Measurements from ENCODE around the gene WNT7B. TPM values are rescaled to one million over a fixed set of nuclear protein-coding genes. Genes with fewer than 3 reads are reported as not detected.

WNT7B gene
- polyA plus RNA-seq, 4 donors = 8.8 to 15.9 (median 10.8) TPM

DNA sequence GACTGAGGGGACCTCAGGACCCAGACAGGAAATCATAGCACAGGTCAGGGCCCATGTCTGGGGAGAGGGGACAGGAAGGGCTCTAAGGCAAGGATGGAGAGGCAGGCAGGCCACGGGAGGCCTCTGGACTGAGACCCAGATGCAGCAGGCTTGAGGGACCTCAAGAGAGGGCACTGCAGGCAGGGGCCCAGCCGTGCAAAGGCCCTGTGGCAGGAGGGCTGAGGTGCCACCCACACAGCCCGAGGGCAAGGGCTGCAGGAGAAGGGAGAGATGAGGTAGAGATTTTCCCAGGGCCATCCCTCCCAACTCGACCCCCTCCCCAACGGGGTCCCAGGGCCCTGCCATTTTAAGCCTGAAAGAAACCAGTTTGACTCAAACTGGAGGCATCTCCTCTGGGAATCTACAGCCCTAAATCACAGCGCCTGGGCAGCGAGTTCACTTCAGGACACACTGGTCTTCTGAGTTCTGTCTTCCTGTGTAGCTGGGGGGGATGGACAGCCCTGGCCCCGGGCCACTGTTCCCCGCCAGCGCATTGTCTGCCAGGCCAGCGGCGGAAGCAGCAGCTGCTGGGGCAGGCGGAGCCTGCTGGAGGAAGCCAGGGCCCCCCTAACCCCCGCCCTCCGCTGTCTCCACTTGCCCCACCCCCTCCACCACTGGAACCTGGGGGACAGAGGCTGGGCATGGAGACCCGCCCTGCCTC lies 20.3 kb upstream of the WNT7B start:
- peak in 2 of 4 donors; percentile 65 to 68 for DNase-seq (ENCODE audit: low read depth in 4 of 4, low spot score in 2 of 4)

DNA sequence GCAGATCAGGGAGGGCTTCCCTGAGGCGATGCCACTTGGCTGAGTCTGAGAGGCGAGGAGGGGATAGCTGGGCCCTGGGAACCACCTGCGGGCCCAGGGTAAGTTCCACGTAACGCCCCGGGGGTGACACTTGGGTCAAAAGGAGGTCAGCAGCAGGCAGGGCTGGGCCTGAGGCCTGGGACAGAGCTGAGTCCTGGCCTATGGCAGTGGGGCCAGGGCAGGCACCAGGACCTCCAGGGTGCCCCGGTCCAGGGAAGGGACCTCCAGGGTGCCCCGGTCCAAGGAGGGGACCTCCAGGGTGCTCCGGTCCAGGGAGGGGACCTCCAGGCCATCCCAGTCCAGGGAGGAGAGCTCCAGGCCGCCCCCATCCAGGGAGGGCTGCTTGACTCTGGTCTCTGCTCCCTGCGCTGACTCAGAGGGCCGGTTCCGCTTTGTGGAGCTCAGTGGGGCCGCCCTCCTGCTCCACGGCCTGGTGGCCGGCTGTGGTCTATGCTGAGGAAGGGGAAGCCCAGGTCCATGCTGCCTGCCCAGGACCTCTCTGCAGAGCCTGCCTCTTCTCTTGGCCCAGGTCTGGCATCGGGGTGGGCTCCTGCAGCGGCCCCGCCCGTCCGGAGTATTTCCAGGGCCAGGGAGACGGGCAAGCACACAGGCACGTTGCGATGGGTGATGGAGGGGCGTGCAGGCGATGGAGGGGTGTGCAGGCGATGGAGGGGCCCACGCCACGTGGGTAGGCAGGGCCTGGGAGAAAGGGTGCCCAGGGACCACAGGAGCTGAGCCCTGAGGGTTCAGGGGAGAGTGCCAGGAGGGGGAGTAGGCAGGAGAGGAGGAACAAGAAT lies 19.5 kb upstream of the WNT7B start:
- no peak for DNase-seq (ENCODE audit: low read depth in 4 of 4, low spot score in 2 of 4)

DNA sequence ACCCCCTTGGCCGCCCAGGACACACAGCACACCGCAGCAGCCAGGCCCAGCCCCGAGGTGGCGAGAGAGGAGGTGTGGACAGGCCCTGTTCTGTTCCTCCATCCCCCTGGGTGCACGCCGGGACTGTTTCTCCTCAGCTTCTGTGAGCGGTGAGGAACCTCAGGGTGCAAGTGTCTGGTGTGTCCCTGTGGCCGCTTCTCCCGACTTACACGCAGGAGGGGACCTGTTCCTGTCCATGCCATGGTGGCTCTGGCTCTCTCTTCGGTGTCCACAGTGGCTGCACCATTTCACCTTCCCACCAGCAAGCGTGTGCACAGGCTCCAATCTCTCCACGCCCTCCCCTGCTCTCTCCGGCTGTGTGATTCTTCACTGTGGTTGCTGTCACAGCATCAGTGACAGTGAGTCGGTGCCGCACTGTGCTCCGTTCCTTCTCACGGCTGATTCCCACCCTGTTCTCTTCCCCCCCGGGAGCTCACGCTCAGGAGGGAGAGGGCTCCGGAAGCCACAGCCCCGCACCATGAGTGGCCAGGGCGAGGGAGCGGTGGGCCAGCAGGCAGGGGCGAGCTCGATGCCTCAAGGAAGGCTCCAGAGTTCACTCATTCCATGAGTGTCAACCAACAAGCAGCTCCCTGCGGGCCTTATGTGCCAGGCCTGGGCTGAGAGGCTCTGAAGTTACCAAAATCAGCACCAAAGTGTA lies 18.6 kb upstream of the WNT7B start:
- no peak for DNase-seq (ENCODE audit: low read depth in 4 of 4, low spot score in 2 of 4)

DNA sequence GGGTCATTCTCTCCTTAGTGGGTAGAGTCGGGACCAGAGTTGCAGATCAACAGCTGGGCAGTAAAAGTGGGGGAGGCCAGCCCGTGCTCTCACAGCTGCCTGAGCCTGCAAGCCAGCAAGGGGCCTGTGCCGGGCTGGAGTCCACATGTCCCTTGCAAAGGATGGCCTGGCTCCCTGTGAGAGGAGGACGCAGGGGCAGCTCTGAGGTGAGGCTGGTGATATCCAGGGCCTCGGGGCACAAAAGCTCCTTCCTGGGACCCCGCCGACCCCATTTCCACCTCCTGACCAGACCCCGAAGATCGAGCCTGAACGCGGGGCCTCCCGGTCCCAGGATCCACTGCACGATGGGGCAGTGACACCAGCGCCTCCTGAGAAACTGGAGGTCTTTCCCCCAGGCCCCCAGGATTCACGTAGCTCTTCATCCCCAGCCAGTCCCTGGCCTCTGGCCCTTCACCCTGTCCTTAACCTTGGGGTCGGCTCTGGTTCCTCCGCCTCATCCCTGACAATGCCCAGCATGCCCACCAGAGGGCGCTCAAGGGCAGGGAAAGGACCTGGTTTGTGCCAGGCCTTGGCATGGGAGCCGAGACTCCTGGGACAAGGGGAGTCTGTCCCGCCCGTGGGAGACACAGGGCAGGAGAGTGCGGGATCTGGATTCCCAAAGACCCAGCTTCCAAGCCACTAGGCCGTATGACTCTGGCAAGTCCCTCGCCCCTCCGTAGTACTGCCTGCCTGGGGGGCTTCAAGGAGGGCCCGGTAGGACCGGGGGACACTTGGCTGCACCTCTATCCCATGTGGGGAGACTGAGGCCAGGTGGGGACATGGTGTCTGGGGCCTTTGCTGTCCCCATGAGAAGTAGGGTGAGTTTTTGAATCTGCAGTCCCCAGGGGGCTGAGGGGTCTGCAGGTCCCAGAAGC lies 17.8 kb upstream of the WNT7B start:
- no peak for DNase-seq (ENCODE audit: low read depth in 4 of 4, low spot score in 2 of 4)

DNA sequence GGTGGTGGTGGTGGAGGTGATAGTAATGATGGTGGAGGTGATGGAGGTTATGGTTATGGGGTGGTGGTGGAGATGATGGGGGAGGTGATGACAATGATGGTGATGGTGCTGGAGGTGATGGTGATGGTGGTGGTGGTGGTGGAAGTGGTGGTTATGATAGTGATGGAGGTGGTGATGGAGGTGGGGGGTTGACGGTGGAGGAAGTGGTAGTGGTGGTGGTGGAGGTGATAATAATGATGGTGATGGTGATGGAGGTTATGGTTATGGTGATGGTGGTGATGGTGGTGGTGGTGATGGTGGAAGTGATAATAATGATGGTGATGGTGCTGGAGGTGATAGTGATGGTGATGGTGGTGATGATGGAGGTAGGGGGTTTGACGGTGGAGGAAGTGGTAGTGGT lies 16.9 kb upstream of the WNT7B start:
- no peak for DNase-seq (ENCODE audit: low read depth in 4 of 4, low spot score in 2 of 4)

DNA sequence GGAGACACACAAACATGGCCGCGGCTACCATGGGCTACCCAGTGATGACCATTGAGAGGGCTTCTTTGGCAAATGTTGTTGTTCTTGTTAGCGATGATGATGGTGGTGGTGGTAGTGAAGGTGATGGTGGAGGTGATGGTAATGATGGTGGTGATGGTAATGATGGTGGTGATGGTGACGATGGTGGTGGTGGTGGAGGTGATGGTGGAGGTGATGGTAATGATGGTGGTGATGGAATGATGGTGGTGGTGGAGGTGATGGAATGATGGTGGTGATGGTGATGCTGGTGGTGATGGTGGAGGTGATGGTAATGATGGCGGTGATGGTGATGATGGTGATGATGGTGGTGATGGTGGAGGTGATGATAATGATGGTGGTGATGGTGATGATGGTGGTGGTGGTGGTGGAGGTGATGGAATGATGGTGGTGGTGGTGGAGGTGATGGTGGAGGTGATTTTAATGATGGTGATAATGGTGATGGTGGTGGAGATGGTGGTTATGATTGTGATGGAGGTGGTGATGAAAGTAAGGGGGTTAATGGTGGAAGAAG lies 16.3 kb upstream of the WNT7B start:
- no peak for DNase-seq (ENCODE audit: low read depth in 4 of 4, low spot score in 2 of 4)

DNA sequence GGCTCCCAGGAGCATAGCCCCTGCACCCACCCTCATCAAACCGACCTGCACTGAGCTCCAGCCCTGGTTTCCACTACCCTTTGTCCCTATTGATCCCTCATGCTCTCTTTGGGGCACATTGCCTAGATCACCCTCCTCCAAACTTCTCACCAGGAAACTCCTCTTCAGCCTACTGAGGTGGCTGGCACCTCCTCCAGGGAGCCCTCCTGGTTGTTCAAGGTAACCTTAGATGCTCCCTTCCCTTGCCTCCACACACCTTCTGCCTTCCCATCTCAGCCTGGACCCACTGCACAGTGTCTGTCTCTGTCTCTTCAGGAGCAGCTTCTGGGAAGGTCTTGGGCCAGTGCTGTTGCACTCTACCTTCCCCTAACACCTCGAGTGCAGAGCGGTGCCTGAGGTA lies 15.8 kb upstream of the WNT7B start:
- no peak for DNase-seq (ENCODE audit: low read depth in 4 of 4, low spot score in 2 of 4)

DNA sequence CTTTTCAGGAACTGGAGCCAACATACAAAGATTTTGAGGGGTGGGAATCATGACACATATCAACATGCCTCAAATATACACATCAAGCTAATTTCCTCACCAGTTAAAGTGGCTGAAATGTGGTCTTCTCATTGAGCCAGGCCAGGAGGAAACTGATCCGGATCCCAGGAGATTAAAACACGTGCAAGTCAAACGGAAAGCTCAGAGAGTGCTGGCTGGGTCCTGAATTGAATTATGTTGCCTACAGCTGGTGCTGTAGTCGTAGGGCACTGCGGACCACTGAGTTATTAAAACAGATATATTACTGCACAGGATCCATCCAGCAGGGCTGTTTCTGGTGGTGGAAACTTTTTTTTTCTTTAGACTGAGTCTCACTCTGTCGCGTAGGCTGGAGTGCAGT lies 14.1 kb upstream of the WNT7B start:
- DNase-seq (ENCODE audit: low read depth in 4 of 4, low spot score in 2 of 4) = no peak

DNA sequence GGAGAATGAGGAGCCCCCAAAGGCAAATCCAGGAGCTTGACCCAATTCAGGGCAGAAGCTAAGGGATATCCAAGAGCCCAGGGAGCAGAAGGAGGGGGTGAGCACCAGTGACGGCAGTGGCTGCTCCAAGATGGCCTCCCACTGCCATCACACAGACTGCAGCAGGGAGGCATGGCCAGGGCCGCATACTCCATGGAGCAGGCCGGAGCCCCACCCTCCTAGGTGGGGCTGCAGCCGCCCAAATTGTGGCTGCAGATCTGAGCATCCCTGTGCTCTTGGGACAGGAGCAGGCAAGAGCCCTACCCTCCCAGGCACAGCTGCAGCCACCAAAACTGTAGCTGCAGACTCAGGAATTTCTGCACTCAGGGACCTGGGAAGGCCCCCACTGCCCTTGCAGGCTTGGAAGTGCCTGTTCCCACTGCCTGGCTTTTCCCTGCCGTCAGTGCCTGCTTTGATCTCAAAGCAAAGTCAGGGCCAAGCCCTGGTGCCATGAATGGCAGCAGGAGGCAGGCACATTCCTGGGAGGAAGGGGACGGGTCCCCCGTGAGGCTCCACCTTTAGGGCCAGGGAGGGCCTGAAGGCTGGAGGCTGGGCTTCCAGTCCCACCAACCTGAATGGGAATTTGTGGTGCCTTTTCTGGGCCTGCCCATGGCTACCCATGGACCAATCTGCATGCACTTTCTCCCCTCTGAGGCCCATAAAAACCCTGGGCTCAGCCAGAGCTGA lies 10.3 kb upstream of the WNT7B start:
- no peak for DNase-seq (ENCODE audit: low read depth in 4 of 4, low spot score in 2 of 4)

DNA sequence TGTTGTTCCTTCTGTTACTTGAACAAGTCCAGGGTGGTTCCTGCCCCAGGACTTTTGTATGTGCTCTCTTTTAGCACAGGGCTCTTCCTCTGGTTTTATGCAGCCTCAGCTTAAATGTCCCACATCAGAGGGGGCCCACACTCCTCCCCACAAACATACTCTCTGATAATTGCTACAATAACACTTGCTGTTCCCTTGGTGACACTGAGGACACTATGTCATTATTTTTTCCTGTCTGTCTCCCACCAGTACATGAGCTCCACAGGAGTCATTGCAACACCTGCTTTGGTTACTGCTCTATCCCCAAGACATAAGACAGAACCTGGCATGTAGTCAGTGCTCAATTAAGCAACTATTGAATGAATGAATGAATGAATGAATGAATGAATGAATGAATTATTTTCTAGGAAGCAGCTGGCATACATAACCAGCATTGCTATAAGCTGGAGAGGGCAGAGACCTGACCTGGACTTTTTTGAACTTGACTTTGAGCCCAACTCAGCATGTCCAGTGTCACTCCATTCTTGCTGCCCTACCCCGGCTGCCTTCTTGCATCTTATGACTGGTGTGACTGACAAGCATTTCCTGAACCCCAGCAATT lies 7.5 kb upstream of the WNT7B start:
- DNase-seq (ENCODE audit: low read depth in 4 of 4, low spot score in 2 of 4) = no peak

DNA sequence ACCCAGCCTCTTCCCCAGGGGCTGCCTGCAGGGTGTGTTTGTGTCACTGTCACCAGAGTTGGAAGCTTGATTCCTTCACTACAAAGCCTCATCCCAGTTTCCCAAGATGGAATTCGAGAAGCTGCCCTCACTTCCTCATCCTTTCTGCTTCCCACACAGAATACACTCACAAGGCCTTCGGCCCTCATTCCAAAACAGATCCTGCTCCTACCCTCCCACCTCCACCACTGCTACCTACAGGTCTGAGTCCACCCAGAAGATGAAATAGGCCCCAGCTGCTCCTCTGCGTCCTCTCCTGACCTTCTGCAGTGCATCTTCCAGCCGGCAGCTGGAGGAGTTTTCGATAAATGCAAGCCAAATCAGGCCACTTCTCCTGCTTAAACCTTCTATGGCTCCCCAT lies 6.8 kb upstream of the WNT7B start:
- no peak for DNase-seq (ENCODE audit: low read depth in 4 of 4, low spot score in 2 of 4)

DNA sequence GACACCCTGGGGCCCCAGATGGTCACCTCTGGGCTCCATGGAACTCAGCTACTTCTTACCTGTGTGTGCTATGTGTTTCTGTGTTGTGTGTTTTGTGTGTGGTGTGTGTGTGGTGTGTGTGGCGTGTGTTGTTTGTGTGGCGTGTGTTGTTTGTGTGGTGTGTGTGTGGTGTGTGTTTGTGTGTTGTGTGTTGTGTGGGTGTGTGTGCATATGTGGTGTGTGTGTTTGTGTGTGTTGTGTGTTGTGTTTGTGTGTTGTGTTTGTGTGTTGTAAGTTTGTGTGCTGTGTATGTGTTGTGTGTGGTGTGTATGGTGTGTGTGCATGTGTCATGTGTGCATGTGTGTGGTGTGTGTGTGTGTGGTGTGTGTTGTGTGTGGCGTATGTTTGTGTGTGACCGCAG lies 3.8 kb upstream of the WNT7B start:
- DNase-seq (ENCODE audit: low read depth in 4 of 4, low spot score in 2 of 4) = no peak

DNA sequence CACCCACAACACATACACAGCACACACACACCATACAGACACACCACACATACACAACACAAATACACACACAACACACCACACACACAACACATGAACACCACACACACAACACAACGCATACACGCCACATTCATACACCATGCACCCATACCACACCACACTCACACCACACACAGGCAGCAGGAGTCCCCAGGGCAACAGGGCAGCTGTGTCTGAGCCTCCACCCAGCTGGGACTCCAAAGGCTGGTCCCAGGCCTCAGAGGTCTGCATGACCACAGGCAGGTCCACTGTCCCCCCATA lies 3.3 kb upstream of the WNT7B start:
- DNase-seq (ENCODE audit: low read depth in 4 of 4, low spot score in 2 of 4) = no peak

DNA sequence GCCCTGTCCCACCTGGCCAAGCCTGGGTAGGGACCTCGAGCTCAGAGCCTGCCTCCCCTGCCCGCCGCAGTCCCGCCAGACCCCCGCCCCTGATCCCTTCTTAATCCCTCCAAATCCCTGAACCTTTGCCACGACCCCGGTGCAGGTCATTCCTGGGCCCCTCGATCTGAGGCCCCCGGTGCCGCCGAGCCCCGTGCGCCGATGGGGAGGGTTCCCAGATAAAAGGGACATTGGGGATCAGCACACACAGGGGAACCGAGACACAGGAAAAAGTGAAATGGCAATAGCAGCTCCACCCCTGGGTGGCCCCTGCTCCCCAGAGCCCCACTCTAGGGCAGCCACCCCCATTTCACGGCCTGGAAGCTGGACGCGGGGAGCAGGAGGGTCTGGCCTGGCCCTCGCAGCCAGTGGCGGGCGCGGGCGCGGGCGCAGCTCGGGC lies 1.3 kb upstream of the WNT7B start:
- no peak for DNase-seq (ENCODE audit: low read depth in 4 of 4, low spot score in 2 of 4)

DNA sequence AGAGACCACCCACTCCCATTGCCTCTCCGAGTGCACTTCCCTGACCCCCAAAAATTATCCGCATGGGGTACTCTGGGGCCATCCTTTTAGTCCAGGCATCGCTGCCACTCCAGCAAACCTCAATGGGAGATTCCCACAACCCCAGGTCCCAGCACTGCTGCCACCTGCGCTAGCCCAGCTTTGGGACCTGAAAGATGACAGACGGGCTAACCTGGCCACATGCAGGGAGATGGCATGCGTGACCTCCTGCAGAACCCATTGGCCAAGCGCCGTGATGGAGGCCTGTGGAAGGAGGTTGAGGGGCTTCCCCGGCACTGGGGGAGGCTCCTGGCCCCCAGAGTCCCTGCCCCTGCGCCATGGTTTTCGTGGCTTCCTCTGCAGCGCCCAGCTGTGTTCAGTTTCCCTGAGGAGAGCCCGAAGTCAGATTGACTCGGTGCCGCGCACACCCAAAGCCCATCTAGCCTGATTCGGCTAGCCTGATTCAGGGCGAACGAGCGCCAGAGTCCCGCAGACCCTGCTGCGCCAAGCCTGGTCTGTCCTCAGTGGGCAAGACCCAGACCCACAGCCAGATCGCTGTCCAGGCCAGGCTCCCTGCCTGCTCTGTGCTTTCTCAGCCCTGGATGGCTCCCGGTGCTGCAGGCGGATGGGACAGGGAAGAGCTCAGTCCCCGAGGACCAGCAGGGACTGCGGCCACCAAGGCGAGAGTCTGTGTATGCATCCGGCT lies 751 bp upstream of the WNT7B start:
- no peak for DNase-seq (ENCODE audit: low read depth in 4 of 4, low spot score in 2 of 4)

DNA sequence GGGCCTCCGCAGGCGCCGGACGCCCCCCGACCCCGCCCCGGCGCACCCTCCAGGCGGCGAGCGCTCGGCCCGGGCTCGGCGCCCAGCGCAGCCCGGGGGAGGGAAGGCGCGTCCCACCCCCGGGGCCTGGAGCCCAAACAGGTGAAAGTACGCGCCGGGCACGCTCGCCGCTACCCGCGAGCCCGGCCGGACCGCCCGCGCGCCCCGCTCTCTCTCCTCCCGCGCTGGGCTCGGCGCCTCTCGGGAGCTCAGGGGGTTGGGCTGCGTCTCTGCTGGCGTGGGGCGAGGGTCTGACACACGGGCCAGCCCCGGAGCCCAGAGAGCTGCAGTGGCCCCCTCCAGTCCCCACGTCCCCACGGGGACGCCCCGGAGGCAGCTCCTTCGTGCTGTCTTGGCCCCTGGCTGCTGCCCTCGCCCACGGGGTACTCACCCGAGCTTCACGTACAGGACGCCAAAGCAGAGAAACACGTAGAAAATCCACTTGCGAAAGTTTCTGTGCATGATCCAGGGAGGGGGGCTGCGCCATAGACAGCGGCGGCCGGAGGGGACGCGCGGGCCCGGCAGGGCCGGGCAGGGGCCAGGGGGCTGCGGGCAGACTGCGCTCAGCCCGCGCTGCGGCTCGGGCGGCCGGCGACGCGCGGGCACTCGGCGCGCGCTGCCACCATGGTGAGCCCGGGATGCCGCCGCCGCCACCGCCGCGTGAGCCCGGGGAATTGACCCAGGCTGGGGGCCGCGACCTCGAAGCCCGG lies 534 bp downstream of the WNT7B start:
- DNase-seq (ENCODE audit: low read depth in 4 of 4, low spot score in 2 of 4) = no peak

DNA sequence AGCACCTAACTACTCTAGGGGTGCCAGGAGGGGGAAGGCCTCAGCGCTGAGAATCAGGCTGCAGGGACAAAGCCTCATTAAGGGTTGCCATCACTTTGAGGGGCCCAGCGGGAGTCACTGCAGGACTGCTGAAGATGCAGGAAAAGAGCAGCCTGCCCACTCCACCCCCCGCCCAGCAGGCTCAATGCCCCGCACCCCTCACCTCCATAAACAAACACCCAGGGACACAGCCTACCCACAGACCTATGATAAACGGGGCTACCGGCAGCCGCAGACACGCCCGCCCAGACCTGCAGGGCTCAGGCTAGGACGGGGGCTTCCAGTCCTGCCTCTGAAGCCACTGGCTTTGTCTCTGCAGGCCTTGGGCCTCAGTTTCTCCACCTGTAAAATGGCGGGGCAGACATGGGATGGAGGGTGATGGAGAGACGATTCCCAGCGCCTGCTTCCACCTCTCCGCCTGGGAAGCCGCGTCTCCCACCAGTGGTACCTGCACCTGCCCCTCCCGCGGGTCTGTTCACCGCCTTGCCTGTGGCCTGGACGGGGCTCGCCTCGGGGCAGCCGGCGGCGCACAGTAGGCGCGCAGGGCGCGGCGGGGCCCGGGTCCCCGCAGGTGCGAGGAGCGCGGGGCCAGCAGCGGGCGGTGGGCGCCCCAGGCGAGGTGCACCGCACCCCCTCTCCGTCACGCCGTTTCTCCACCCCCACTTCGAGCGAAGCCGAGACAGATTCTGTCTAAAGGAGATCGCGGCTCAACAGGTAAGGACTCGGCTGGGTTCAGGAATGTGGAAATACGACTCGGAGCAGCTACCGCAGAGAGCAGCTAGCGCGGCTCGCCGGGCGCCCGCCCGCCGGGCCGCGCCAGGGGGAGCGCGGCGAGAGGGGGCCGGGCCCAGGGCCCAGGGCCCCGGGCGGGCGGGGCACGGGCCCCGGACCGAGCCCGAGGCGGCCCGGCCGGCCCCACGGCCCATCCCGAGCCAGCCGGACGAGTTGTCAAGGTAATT lies 1.5 kb downstream of the WNT7B start:
- no peak for DNase-seq (ENCODE audit: low read depth in 4 of 4, low spot score in 2 of 4)

All from left renal cortex interstitium (tissue), 4 donors.